IMR-90 (cell line): ENCODE measurements around the gene ANKH.
A peak's percentile ranks its signal among the peaks of the same experiment; 100 is the strongest.

Experiments used
- BHLHE40 ChIP-seq: fragments of 150-350 bp; IDR thresholded peaks from 2 replicates; pipeline ENCODE4 v1.6.1; 2016; ENCODE audit warnings: mild to moderate bottlenecking, low read depth, low read length
- CHD1 ChIP-seq: IDR thresholded peaks from 2 replicates; pipeline ENCODE4 v1.6.1; 2012; ENCODE audit warnings: low read depth, low read length, improper control_type of control experiment
- CTCF ChIP-seq: conservative IDR thresholded peaks from 2 replicates; pipeline ENCODE4 v1.5.1; 2012; ENCODE audit warnings: mild to moderate bottlenecking, low read depth, low read length, improper control_type of control experiment
- MAFK ChIP-seq: IDR thresholded peaks from 2 replicates; pipeline ENCODE4 v1.6.1; 2012; ENCODE audit warnings: low read depth, low read length, improper control_type of control experiment
- MXI1 ChIP-seq: IDR thresholded peaks from 2 replicates; pipeline ENCODE4 v1.6.1; 2012; ENCODE audit warnings: low read depth, mild to moderate bottlenecking, low read length, moderate library complexity, borderline replicate concordance
- POLR2A ChIP-seq: IDR thresholded peaks from 2 replicates; pipeline ENCODE4 v1.6.1; 2012; ENCODE audit warnings: mild to moderate bottlenecking, low read depth, low read length
- RAD21 ChIP-seq: IDR thresholded peaks from 2 replicates; pipeline ENCODE4 v1.6.1; 2012; ENCODE audit warnings: low read length, improper control_type of control experiment
- RCOR1 ChIP-seq: IDR thresholded peaks from 2 replicates; pipeline ENCODE4 v1.6.1; 2012; ENCODE audit warnings: mild to moderate bottlenecking, low read length, improper control_type of control experiment; ENCODE audit not compliant: insufficient replicate concordance
- RFX5 ChIP-seq: IDR thresholded peaks from 2 replicates; pipeline ENCODE4 v1.8.0; 2012; ENCODE audit warnings: low read depth, mild to moderate bottlenecking, low read length, moderate library complexity
- SMC3 ChIP-seq: fragments of 150-350 bp; IDR thresholded peaks from 2 replicates; pipeline ENCODE4 v1.6.1; 2016; ENCODE audit warnings: low read depth, mild to moderate bottlenecking, antibody characterized with exemption, low read length, moderate library complexity
- TF ChIP-seq, protein P1 (sequence below): fragments of 150-350 bp; IDR thresholded peaks from 2 replicates; pipeline ENCODE4 v1.6.1; 2016; ENCODE audit warnings: low read depth, mild to moderate bottlenecking, low read length, moderate library complexity, borderline replicate concordance

- TF ChIP-seq CTCF (no peak), POLR2A (peak; percentile 67), RFX5 (no peak), SMC3 (no peak), RCOR1 (no peak), MAFK (no peak), RAD21 (no peak), MXI1 (peak; percentile 48; the same call in 1 of the 2 replicates), CHD1 (0 out of 2 replicates have a peak, but pooled peaks have one; percentile 22), BHLHE40 (no peak)
- TF ChIP-seq, protein P1, sequence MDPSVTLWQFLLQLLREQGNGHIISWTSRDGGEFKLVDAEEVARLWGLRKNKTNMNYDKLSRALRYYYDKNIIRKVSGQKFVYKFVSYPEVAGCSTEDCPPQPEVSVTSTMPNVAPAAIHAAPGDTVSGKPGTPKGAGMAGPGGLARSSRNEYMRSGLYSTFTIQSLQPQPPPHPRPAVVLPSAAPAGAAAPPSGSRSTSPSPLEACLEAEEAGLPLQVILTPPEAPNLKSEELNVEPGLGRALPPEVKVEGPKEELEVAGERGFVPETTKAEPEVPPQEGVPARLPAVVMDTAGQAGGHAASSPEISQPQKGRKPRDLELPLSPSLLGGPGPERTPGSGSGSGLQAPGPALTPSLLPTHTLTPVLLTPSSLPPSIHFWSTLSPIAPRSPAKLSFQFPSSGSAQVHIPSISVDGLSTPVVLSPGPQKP = no peak
These were observed 207.1 kb downstream of the ANKH start, which contains the start of gene OTULIN for GRCh38 chr5:14664270-14665100.
